ENCODE data around the gene LTBP2. TPM values are rescaled to one million over a fixed set of nuclear protein-coding genes. Genes with fewer than 3 reads are reported as not detected.

The LTBP2 gene
- total and polyA plus RNA-seq, 2 experiments from 2014 or later = 2.0 to 5.4 TPM

DNA sequence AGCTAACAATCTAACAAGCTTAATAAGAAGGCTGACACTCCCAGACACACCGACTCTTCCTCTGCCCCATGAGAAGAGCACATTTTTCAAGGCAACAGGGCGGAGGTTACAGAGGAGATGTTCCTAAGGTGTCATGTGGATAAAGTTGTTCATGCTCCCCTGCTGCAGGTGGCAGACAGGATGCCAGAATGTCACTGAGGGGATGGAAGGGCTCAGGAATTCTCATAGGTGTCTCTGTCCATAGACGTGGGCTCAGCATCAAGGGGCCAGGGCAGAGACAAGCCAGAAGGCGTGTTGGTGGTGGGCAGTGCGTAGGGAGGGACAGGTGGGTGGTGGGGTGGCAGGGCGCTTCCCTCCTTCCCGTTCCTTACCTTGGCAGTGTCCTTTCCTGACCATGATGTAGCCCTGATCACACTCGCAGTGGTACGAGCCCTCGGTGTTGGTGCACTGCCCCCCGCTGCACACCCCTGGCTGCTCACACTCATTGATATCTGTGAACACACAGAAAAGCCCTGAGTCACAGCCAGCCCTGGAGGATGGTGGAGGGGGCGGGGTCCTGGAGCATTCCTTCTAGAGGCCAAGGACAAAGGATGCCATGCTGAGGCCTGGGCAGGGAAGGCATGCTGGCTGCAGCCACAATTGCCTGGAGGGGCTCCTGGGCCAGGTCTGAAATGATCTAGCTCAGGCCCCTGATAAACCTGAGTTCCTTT, 95.4 kb downstream of the LTBP2 start:
- H3K9me3 ChIP-seq (ENCODE audit: low read depth) = no peaks in the 10 kb centered on the region
- no peaks in the 10 kb centered on the region for H3K27me3 ChIP-seq
- no peak for DNase-seq (ENCODE audit: low read depth in 1 of 2, low spot score in 1 of 2)
- no peak overlapping the region for H3K27ac ChIP-seq
- TF ChIP-seq, protein P1, sequence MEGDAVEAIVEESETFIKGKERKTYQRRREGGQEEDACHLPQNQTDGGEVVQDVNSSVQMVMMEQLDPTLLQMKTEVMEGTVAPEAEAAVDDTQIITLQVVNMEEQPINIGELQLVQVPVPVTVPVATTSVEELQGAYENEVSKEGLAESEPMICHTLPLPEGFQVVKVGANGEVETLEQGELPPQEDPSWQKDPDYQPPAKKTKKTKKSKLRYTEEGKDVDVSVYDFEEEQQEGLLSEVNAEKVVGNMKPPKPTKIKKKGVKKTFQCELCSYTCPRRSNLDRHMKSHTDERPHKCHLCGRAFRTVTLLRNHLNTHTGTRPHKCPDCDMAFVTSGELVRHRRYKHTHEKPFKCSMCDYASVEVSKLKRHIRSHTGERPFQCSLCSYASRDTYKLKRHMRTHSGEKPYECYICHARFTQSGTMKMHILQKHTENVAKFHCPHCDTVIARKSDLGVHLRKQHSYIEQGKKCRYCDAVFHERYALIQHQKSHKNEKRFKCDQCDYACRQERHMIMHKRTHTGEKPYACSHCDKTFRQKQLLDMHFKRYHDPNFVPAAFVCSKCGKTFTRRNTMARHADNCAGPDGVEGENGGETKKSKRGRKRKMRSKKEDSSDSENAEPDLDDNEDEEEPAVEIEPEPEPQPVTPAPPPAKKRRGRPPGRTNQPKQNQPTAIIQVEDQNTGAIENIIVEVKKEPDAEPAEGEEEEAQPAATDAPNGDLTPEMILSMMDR (IDR thresholded peaks at IDR 0.05; ENCODE audit: low read depth, low read length) = no peak
- H3K4me3 ChIP-seq = no peak overlapping the region
- no peaks in the 10 kb centered on the region for H3K36me3 ChIP-seq
- no peaks in the 10 kb centered on the region for H3K4me1 ChIP-seq (ENCODE audit: low read depth)

DNA sequence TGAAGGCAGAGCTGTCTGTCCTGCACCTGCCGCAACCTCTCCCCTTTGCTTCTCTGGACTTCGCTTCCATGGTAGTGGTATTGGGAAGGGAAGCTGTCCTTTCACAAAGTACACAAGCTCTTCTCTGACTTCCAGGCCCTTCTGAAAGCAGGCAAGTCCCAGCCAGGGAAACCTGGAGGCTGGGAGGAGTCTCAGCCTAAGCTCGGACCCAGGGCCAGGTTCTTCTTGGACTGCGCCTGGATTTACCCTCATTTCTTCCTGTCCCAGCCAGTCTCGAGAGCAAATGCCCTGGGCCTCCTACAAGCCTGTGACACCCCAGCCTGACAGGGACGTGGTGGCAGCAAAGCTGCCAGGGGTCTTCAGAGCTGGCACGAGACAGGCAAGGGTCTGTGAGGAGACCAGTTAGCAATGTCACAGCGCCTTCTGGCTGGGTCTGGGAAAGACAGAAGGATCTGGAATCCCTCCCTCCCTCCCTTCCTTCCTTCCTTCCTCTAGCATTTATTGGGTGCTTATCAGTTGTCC, 96.1 kb downstream of the LTBP2 start:
- DNase-seq (ENCODE audit: low read depth in 1 of 2, low spot score in 1 of 2) = no peak
- no peak overlapping the region for H3K4me3 ChIP-seq
- no peaks in the 10 kb centered on the region for H3K36me3 ChIP-seq
- peaks cover 4% of the 10 kb centered on the region for H3K4me1 ChIP-seq (ENCODE audit: low read depth)
- no peaks in the 10 kb centered on the region for H3K9me3 ChIP-seq (ENCODE audit: low read depth)
- H3K27me3 ChIP-seq = no peaks in the 10 kb centered on the region
- TF ChIP-seq, protein P1 (IDR thresholded peaks at IDR 0.05; ENCODE audit: low read depth, low read length) = no peak
- H3K27ac ChIP-seq = no peak overlapping the region

DNA sequence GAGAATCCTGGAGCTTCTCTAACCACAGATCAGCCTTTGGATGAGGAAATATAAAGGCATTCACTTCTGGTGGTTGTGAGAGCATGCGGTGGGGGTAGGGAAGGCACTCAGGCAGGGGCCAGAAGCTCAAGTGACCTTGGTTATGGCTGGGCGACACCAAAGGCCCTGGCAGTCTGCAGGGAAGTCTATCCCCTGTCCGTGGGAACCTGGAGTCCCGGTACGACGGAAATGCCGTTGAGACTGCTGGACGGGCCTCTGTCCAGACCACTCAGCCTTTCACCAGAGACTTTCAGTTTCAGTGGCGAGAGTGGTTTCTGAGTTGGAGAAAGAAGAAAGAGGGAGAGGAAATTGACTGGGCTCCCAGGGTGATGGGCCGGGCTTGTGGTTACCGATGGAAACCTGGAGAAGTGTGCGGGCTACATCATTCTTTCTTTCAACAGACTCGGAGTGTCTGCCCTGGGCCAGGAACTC, 97.5 kb downstream of the LTBP2 start:
- no peaks in the 10 kb centered on the region for H3K9me3 ChIP-seq (ENCODE audit: low read depth)
- H3K27ac ChIP-seq = no peak overlapping the region
- no peaks in the 10 kb centered on the region for H3K27me3 ChIP-seq
- no peak overlapping the region for H3K4me3 ChIP-seq
- TF ChIP-seq, protein P1 (IDR thresholded peaks at IDR 0.05; ENCODE audit: low read depth, low read length) = no peak
- no peaks in the 10 kb centered on the region for H3K36me3 ChIP-seq
- H3K4me1 ChIP-seq (ENCODE audit: low read depth) = peaks cover 14% of the 10 kb centered on the region
- peak in 1 of 2 donors; percentile 78 for DNase-seq (ENCODE audit: low read depth in 1 of 2, low spot score in 1 of 2)

DNA sequence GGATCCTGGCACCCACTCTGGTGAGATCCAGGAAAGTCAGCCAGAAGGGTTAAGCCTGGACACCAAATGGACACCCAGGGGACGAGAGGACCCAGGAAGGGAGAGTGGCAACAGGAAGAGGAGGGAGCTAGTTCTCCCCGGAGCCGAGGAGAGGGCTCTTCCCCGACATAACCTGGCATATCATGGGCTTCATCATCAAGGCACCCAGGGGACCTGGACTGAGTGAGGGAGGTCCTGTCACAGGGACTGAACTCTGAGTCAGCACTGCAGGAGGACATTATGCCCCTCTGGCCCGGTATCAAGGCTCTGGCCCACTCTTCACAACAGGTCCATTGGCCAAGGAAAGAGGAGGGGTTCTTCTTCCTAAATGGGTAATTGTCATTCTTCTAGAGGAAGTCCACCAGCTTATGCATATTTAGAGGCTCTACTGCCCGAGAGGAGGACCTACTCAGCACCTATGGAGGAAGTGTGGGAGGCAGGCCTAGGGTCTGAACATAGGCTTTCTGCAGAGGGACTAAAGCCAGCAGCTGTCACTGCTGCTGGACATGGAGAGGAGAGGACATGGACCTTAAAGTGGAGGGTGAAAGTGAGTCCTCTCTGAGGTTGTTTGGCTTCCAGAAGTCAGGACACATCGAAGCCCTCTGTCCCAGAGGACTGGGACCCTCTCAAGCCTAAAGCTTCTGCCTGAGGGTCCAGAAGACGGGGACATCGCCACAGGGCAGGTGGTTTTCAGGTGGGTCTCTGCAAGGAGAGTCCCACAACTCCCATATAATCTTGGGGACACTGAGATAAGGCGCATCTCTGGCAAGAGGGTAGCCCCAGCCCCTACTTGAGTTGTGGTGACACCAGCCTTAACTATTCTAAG, 99.8 kb downstream of the LTBP2 start:
- Histone ChIP-seq H3K4me1 (ENCODE audit: low read depth) (peaks cover 18% of the 10 kb centered on the region), H3K4me3 (no peak overlapping the region), H3K27me3 (no peaks in the 10 kb centered on the region), H3K27ac (no peak overlapping the region), H3K9me3 (ENCODE audit: low read depth) (no peaks in the 10 kb centered on the region), H3K36me3 (no peaks in the 10 kb centered on the region)
- TF ChIP-seq, protein P1 (IDR thresholded peaks at IDR 0.05; ENCODE audit: low read depth, low read length) = no peak
- no peak for DNase-seq (ENCODE audit: low read depth in 1 of 2, low spot score in 1 of 2)

DNA sequence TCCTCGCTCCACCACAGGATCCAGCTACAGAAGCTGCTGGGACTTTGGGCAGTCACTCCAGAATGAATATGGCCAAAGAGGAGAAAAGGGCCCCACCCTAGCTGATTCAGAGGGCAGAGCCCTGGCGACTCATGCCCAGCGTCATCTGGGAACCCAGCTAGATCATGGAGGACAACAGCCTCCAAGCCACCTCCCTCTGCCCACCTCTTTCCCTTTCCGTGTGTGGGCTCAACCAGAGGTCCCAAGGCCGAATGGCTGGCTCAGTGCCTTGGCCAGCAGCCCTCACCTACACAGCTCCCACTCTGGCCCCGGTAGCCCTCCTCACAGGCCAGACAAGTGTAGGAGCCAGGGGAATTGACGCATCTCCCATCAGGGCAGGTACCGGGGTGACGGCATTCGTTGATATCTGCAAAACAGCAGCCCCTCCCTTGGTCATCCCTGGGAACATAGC, 101.1 kb downstream of the LTBP2 start:
- Histone ChIP-seq H3K27ac (peak overlapping the region; percentile 43), H3K4me1 (ENCODE audit: low read depth) (peaks cover 18% of the 10 kb centered on the region), H3K9me3 (ENCODE audit: low read depth) (no peaks in the 10 kb centered on the region), H3K4me3 (no peak overlapping the region), H3K27me3 (no peaks in the 10 kb centered on the region), H3K36me3 (no peaks in the 10 kb centered on the region)
- no peak for DNase-seq (ENCODE audit: low read depth in 1 of 2, low spot score in 1 of 2)
- TF ChIP-seq, protein P1 (IDR thresholded peaks at IDR 0.05; ENCODE audit: low read depth, low read length) = no peak
